CD14-positive monocyte (primary cell): ENCODE measurements around the gene RGS19. TPM values are rescaled to one million over a fixed set of nuclear protein-coding genes. Genes with fewer than 3 reads are reported as not detected.
A peak's percentile ranks its signal among the peaks of the same experiment; 100 is the strongest.

Source experiments
- DNase-seq, 3 donors: peaks; one replicate each; pipeline ENCODE4 v3.0.0-alpha.2; 2011 to 2022
- H2AFZ ChIP-seq: 2 replicates; pipeline ENCODE4 v1.6.0; 2012; ENCODE audit warnings: mild to moderate bottlenecking, low read depth, low read length, inconsistent platforms; ENCODE audit not compliant: insufficient read depth, poor library complexity, severe bottlenecking
- H3K27ac ChIP-seq, 2 donors: 1 replicate in 1 of 2; 2 replicates in 1 of 2; pipeline ENCODE4 v1.5.1; 2012 to 2013; ENCODE audit warnings: low read length in 2 of 2, control low read depth in 1 of 2, inconsistent platforms in 1 of 2, low read depth in 1 of 2, mild to moderate bottlenecking in 1 of 2
- H3K27me3 ChIP-seq, 2 donors: one replicate each; pipeline versions ENCODE4 v1.6.0 to v1.6.1; 2011 to 2013; ENCODE audit warnings: low read length in 2 of 2; ENCODE audit not compliant: control insufficient read depth in 2 of 2, insufficient read depth in 2 of 2
- H3K36me3 ChIP-seq, 2 donors: replicated peaks in 1 of 2; 1 replicate in 1 of 2; 2 replicates in 1 of 2; pipeline versions ENCODE4 v1.5.1 to v1.6.1; 2012 to 2013; ENCODE audit warnings: low read length in 2 of 2, control low read depth in 1 of 2, inconsistent platforms in 1 of 2, mild to moderate bottlenecking in 1 of 2; ENCODE audit not compliant: insufficient read depth in 2 of 2, control insufficient read depth in 1 of 2
- H3K4me1 ChIP-seq, 2 donors: 1 replicate in 1 of 2; 2 replicates in 1 of 2; pipeline versions ENCODE4 v1.5.1 to v1.6.1; 2012 to 2013; ENCODE audit warnings: low read length in 2 of 2, control low read depth in 1 of 2, inconsistent platforms in 1 of 2, mild to moderate bottlenecking in 1 of 2, moderate library complexity in 1 of 2; ENCODE audit not compliant: insufficient read depth in 2 of 2, control insufficient read depth in 1 of 2
- H3K4me2 ChIP-seq: replicated peaks from 2 replicates; pipeline ENCODE3; 2012; ENCODE audit warnings: low read length, moderate library complexity, mild to moderate bottlenecking; ENCODE audit not compliant: poor library complexity, severe bottlenecking; ENCODE audit errors: extremely low read depth
- H3K4me3 ChIP-seq, 3 experiments: fragments of 200-600 bp in 1 of 3; sonication (generic) in 1 of 3; replicated peaks in 1 of 3; 1 replicate in 2 of 3; 2 replicates in 1 of 3; pipeline ENCODE4 v1.5.1; 2011 to 2013; ENCODE audit warnings: low read length in 3 of 3, mild to moderate bottlenecking in 3 of 3, control low read depth in 2 of 3, low read depth in 2 of 3, inconsistent platforms in 1 of 3, moderate library complexity in 1 of 3
- H3K79me2 ChIP-seq: 2 replicates; pipeline ENCODE4 v1.6.0; 2012; ENCODE audit warnings: mild to moderate bottlenecking, control low read depth, inconsistent platforms, low read length, moderate library complexity; ENCODE audit not compliant: insufficient read depth
- H3K9ac ChIP-seq: 2 replicates; pipeline ENCODE4 v1.6.0; 2017; ENCODE audit warnings: low read length, mild to moderate bottlenecking; ENCODE audit not compliant: insufficient read depth, poor library complexity, severe bottlenecking
- H3K9me3 ChIP-seq, 2 donors: replicated peaks in 1 of 2; 1 replicate in 1 of 2; 2 replicates in 1 of 2; pipeline versions ENCODE4 v1.5.1 to v1.6.1; 2012 to 2013; ENCODE audit warnings: low read length in 2 of 2, control low read depth in 1 of 2; ENCODE audit not compliant: control insufficient read depth in 1 of 2, insufficient read depth in 1 of 2
- H4K20me1 ChIP-seq: 2 replicates; pipeline ENCODE4 v1.6.0; 2012; ENCODE audit warnings: mild to moderate bottlenecking, low read length, control low read depth, moderate library complexity; ENCODE audit not compliant: insufficient read depth
- H3K27ac Mint-ChIP-seq, 7 donors: one replicate each; pipeline ENCODE4 v1.8.0; 2020; ENCODE audit warnings: mild to moderate bottlenecking in 7 of 7, mixed read lengths in 7 of 7, moderate library complexity in 6 of 7, inconsistent platforms in 2 of 7
- H3K27me3 Mint-ChIP-seq, 3 donors: one replicate each; pipeline ENCODE4 v1.8.0; 2021 to 2022; ENCODE audit warnings: low read depth in 3 of 3, mild to moderate bottlenecking in 3 of 3, mixed read lengths in 3 of 3, moderate library complexity in 3 of 3, inconsistent platforms in 1 of 3
- H3K36me3 Mint-ChIP-seq, 2 donors: one replicate each; pipeline ENCODE4 v1.8.0; 2020; ENCODE audit warnings: mixed read lengths in 2 of 2, inconsistent platforms in 1 of 2, mild to moderate bottlenecking in 1 of 2
- H3K4me1 Mint-ChIP-seq: one replicate; pipeline ENCODE4 v1.8.0; 2020; ENCODE audit warnings: mild to moderate bottlenecking, mixed read lengths
- H3K4me3 Mint-ChIP-seq, 2 donors: one replicate each; pipeline ENCODE4 v1.8.0; 2020; ENCODE audit warnings: mild to moderate bottlenecking in 2 of 2, mixed read lengths in 2 of 2, moderate library complexity in 1 of 2
- H3K9me3 Mint-ChIP-seq, 7 donors: one replicate each; pipeline ENCODE4 v1.8.0; 2020 to 2022; ENCODE audit warnings: mixed read lengths in 7 of 7, mild to moderate bottlenecking in 6 of 7, moderate library complexity in 6 of 7, inconsistent platforms in 2 of 7
- WGBS: methylation state at CpG from one replicate; pipeline ENCODE4 v1.1.5; 2013; ENCODE audit warnings: missing lambda C conversion rate; ENCODE audit not compliant: insufficient coverage; 5-methylcytosine and 5-hydroxymethylcytosine counted together
- intact Hi-C, 2 donors: fragments of 100-400 bp; cut with micrococcal nuclease; formaldehyde crosslinking; loops; one replicate each; pipeline versions ENCODE4 v1.15.0 to v1.15.1; 2023
- polyA plus RNA-seq, 3 donors: library from polyadenylated mRNA; depleted of rRNA in 1 of 3; unstranded in 2 of 3; stranded (reverse) in 1 of 3; fragments of 300-500 nt in 2 of 3; fragments of >200 nt in 1 of 3; fragmentation: Illumina TruSeq in 2 of 3; gene quantifications; 1 replicate in 2 of 3; 2 replicates in 1 of 3; pipeline ENCODE4 v1.2.3, GENCODE V29; 2012 to 2021
- TF ChIP-seq, protein P1 (sequence below): fragments of 200-600 bp; IDR thresholded peaks from one replicate; pipeline ENCODE4 v1.8.0; 2022; ENCODE audit warnings: antibody characterized with exemption, mild to moderate bottlenecking

The RGS19 gene
- polyA plus RNA-seq, 3 donors: 235 to 280 (median 244) TPM

DNA sequence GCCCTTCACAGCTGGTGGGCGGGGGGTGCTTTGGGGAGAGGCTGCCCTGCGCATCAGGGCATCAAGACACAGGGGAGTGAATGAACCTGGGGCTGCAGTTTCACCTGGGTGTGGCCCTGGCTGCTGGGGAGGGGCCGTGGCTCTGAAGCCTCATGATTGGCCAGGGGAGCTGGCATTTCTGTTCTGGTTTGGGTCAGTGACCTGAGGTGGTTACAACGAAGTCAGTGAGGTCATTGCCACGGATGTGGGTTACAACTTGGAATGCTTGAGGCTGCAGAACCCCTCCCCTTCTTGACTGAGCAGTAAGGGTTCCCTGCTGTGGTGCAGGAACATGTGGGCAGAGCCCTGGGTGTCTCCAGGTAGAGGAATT lies 13.4 kb downstream of the RGS19 start:
- H3K27ac Mint-ChIP-seq: peak overlapping the region in 3 of 7 donors; percentile 15 to 73 (median 16)
- no peak overlapping the region for H3K4me2 ChIP-seq
- H3K9ac ChIP-seq: no peak overlapping the region
- peak overlapping the region; percentile 31 to 35 for H3K4me3 Mint-ChIP-seq
- WGBS: 87% methylated on average over 2 of the region's 5 CpGs
- H3K4me3 ChIP-seq: no peak overlapping the region
- peaks cover 31% of the 10 kb centered on the region for H4K20me1 ChIP-seq
- TF ChIP-seq, protein P1, sequence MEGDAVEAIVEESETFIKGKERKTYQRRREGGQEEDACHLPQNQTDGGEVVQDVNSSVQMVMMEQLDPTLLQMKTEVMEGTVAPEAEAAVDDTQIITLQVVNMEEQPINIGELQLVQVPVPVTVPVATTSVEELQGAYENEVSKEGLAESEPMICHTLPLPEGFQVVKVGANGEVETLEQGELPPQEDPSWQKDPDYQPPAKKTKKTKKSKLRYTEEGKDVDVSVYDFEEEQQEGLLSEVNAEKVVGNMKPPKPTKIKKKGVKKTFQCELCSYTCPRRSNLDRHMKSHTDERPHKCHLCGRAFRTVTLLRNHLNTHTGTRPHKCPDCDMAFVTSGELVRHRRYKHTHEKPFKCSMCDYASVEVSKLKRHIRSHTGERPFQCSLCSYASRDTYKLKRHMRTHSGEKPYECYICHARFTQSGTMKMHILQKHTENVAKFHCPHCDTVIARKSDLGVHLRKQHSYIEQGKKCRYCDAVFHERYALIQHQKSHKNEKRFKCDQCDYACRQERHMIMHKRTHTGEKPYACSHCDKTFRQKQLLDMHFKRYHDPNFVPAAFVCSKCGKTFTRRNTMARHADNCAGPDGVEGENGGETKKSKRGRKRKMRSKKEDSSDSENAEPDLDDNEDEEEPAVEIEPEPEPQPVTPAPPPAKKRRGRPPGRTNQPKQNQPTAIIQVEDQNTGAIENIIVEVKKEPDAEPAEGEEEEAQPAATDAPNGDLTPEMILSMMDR: no peak
- DNase-seq: peak in 2 of 3 donors; percentile 28 to 47
- peaks cover 0 to 27% (median 12%) of the 10 kb centered on the region in 3 donors for H3K27me3 Mint-ChIP-seq
- H3K27ac ChIP-seq: no peak overlapping the region
- no peaks in the 10 kb centered on the region for H3K9me3 ChIP-seq
- peaks cover 32 to 52% of the 10 kb centered on the region in 2 donors for H3K4me1 ChIP-seq
- no peak overlapping the region for H2AFZ ChIP-seq
- H3K27me3 ChIP-seq: no peaks in the 10 kb centered on the region
- H3K36me3 Mint-ChIP-seq: no peaks in the 10 kb centered on the region
- H3K9me3 Mint-ChIP-seq: peaks cover 0 to 2% (median 0%) of the 10 kb centered on the region in 7 donors
- H3K36me3 ChIP-seq: no peaks in the 10 kb centered on the region
- peaks cover 44% of the 10 kb centered on the region for H3K4me1 Mint-ChIP-seq
- intact Hi-C loops: loop anchor here in 1 of 2 donors (10.0 kb wide), 1 partner anchor 541 kb away; the partner anchor contains the start of gene PPDPF
- peaks cover 4% of the 10 kb centered on the region for H3K79me2 ChIP-seq

DNA sequence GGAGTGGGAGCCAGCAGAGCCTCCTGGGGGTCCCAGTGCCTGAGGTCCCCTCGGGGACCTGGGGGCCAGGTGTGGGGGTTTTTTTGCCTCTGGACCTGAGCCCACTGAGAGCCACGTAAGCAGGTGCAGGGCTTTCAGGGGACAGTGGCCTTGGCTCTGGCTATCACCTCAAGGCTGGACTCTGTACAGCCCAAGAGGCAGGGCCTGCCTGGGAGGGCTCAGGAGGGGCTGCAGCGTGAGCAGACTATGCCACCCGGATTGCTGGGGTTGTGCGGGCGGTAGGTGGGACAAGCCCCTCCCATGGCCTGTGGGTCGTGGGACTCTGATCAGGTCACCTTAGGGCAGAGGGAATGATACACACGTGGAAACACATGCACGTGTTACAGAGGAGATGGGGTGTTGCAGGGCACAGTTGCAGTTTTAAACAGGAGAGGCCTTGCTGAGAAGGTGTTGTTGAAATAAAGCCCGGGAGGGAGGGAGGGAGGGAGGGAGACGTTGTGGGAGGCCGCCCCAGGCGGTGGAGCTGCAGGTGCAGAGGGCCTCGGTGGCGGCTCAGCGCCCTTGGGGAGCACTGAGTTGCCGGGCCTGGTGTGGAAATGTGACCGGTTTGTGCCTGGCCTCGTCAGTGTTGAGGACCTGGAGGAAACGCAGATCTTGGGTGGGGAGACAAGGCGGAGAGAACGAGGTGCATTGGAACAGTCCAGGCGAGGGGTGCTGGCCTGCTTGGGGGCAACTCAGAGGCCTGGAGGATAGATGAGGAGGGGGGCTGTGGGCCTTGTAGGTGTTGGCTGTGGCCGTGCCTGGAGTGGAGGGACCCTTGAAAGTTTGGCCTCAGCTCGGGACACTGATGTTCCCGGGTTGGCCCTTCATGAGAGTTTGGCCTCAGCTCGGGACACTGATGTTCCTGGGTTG lies 14.0 kb downstream of the RGS19 start:
- H3K27me3 Mint-ChIP-seq: peaks cover 0 to 27% (median 12%) of the 10 kb centered on the region in 3 donors
- H4K20me1 ChIP-seq: peaks cover 25% of the 10 kb centered on the region
- no peak overlapping the region for H2AFZ ChIP-seq
- peak overlapping the region in 3 of 7 donors; percentile 15 to 73 (median 66) for H3K27ac Mint-ChIP-seq
- H3K4me3 ChIP-seq: no peak overlapping the region
- H3K27me3 ChIP-seq: no peaks in the 10 kb centered on the region
- no peak overlapping the region for H3K4me2 ChIP-seq
- no peak overlapping the region for H3K9ac ChIP-seq
- H3K4me1 Mint-ChIP-seq: peaks cover 44% of the 10 kb centered on the region
- H3K36me3 Mint-ChIP-seq: no peaks in the 10 kb centered on the region
- H3K9me3 ChIP-seq: no peaks in the 10 kb centered on the region
- H3K79me2 ChIP-seq: peaks cover 4% of the 10 kb centered on the region
- H3K4me1 ChIP-seq: peaks cover 32 to 52% of the 10 kb centered on the region in 2 donors
- DNase-seq: no peak
- peaks cover 0 to 2% (median 0%) of the 10 kb centered on the region in 7 donors for H3K9me3 Mint-ChIP-seq
- H3K27ac ChIP-seq: no peak overlapping the region
- intact Hi-C loops: loop anchor here in 1 of 2 donors (10.0 kb wide), 1 partner anchor 541 kb away; the partner anchor contains the start of gene PPDPF
- H3K4me3 Mint-ChIP-seq: peak overlapping the region; percentile 31 to 62
- H3K36me3 ChIP-seq: no peaks in the 10 kb centered on the region
- 53% methylated on average over 27 of the region's 27 CpGs for WGBS
- TF ChIP-seq, protein P1: no peak
